ENCODE measurements around the gene COL4A2. TPM values are rescaled to one million over a fixed set of nuclear protein-coding genes. Genes with fewer than 3 reads are reported as not detected.

Gene COL4A2
- polyA plus RNA-seq, 1 donor (not counting 4 experiments of a cell fraction or from before 2014, with no cell fraction given), result 30.7 TPM

DNA sequence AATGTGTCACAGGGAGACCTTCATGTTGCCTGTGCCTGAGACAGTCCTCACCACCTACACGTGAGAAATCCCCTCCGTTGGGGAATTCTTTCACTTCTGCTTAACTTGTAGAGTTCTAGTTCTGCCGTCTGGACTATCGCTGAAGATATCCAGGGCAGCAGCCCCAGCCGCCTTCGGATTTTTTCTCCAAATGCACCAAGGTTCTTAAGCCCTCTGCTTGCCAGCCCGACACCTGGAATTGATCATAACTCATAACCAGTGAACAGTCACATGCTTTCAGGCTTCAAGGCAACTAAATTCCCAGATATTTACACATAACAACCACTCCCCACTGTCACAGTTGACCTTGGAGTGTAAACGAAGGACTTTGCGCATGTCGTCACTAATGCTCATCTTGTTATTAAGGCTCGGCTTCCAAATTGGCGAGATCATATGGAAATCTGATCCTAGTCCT is 140.0 kb downstream of the COL4A2 start:
- H3K4me2 ChIP-seq (ENCODE audit: control insufficient read depth, extremely low read depth, insufficient read depth, low read depth, low read length), result no peak overlapping the region
- H3K4me3 ChIP-seq (ENCODE audit: control insufficient read depth in 2 of 3, extremely low read depth in 1 of 3, insufficient read depth in 2 of 3, low read depth in 1 of 3, low read length in 3 of 3), result no peak overlapping the region
- no peaks in the 10 kb centered on the region for H3K27me3 ChIP-seq (ENCODE audit: control insufficient read depth, extremely low read depth, insufficient read depth, low read length)
- no peaks in the 10 kb centered on the region for H4K20me1 ChIP-seq (ENCODE audit: control insufficient read depth, extremely low read depth, insufficient read depth, low read length)
- H2AFZ ChIP-seq (ENCODE audit: control insufficient read depth, low read length), result no peak overlapping the region
- H3K27ac ChIP-seq (ENCODE audit: control insufficient read depth, insufficient read depth, low read length), result no peak overlapping the region
- no peaks in the 10 kb centered on the region for H3K79me2 ChIP-seq (ENCODE audit: control insufficient read depth, insufficient read depth, low read length)
- FAIRE-seq (no peak), DNase-seq (ENCODE audit: low read depth, low spot score) (no peak)
- H3K4me1 ChIP-seq (ENCODE audit: control insufficient read depth, extremely low read depth, insufficient read depth, low read length), result peaks cover 64% of the 10 kb centered on the region
- TF ChIP-seq EZH2 (IDR thresholded peaks at IDR 0.05; ENCODE audit: low read length), result no peak
- TF ChIP-seq, protein P1, sequence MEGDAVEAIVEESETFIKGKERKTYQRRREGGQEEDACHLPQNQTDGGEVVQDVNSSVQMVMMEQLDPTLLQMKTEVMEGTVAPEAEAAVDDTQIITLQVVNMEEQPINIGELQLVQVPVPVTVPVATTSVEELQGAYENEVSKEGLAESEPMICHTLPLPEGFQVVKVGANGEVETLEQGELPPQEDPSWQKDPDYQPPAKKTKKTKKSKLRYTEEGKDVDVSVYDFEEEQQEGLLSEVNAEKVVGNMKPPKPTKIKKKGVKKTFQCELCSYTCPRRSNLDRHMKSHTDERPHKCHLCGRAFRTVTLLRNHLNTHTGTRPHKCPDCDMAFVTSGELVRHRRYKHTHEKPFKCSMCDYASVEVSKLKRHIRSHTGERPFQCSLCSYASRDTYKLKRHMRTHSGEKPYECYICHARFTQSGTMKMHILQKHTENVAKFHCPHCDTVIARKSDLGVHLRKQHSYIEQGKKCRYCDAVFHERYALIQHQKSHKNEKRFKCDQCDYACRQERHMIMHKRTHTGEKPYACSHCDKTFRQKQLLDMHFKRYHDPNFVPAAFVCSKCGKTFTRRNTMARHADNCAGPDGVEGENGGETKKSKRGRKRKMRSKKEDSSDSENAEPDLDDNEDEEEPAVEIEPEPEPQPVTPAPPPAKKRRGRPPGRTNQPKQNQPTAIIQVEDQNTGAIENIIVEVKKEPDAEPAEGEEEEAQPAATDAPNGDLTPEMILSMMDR (optimal IDR thresholded peaks at IDR 0.05 in 1 of 3, IDR thresholded peaks at IDR 0.05 in 1 of 3, conservative IDR thresholded peaks at IDR 0.05 in 1 of 3; ENCODE audit: extremely low read depth in 1 of 3, insufficient read depth in 2 of 3, low read length in 3 of 3), result no peak
- dilution Hi-C loops (cut with MboI; ENCODE audit: extremely low pct_ligation_motif_present, low sequenced_read_pairs), result no loop called here
- no peaks in the 10 kb centered on the region for H3K9me3 ChIP-seq (ENCODE audit: control insufficient read depth, low read depth, low read length)
- peaks cover 0 to 15% of the 10 kb centered on the region in 2 experiments for H3K36me3 ChIP-seq (ENCODE audit: control insufficient read depth in 2 of 2, extremely low read depth in 1 of 2, insufficient read depth in 2 of 2, low read length in 2 of 2)
- no peak overlapping the region for H3K9ac ChIP-seq (ENCODE audit: control insufficient read depth, extremely low read depth, insufficient read depth, low read length)
- H3K9me1 ChIP-seq (ENCODE audit: control insufficient read depth, extremely low read depth, insufficient read depth, low read length), result peaks cover 2% of the 10 kb centered on the region

DNA sequence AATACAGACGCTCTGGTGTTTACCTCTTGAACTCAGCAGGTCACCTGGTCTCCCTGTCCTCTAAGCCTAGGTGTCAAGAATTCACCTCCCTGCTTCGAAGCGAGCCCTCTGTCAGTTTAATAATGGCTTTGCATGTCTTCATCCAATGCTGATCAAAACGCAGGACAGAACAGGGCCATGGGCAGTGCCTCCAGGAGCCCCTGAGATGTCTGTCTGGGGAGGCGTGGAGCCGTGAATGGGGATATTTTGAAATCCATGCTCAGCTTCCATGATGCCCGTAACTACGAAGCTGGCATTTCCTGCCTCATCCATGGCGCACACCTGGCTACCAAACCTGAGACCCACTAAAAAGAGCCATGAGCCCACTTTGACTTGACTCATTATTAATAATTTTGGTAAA is 140.7 kb downstream of the COL4A2 start:
- Histone ChIP-seq H3K79me2 (ENCODE audit: control insufficient read depth, insufficient read depth, low read length) (no peaks in the 10 kb centered on the region), H3K4me3 (ENCODE audit: control insufficient read depth in 2 of 3, extremely low read depth in 1 of 3, insufficient read depth in 2 of 3, low read depth in 1 of 3, low read length in 3 of 3) (peak overlapping the region in 1 of 3 experiments; percentile 13), H3K27ac (ENCODE audit: control insufficient read depth, insufficient read depth, low read length) (peak overlapping the region; percentile 17), H2AFZ (ENCODE audit: control insufficient read depth, low read length) (no peak overlapping the region), H3K36me3 (ENCODE audit: control insufficient read depth in 2 of 2, extremely low read depth in 1 of 2, insufficient read depth in 2 of 2, low read length in 2 of 2) (peaks cover 0 to 15% of the 10 kb centered on the region in 2 experiments), H4K20me1 (ENCODE audit: control insufficient read depth, extremely low read depth, insufficient read depth, low read length) (no peaks in the 10 kb centered on the region), H3K27me3 (ENCODE audit: control insufficient read depth, extremely low read depth, insufficient read depth, low read length) (no peaks in the 10 kb centered on the region), H3K9ac (ENCODE audit: control insufficient read depth, extremely low read depth, insufficient read depth, low read length) (no peak overlapping the region), H3K9me3 (ENCODE audit: control insufficient read depth, low read depth, low read length) (no peaks in the 10 kb centered on the region), H3K4me2 (ENCODE audit: control insufficient read depth, extremely low read depth, insufficient read depth, low read depth, low read length) (peak overlapping the region; percentile 65), H3K9me1 (ENCODE audit: control insufficient read depth, extremely low read depth, insufficient read depth, low read length) (peaks cover 2% of the 10 kb centered on the region), H3K4me1 (ENCODE audit: control insufficient read depth, extremely low read depth, insufficient read depth, low read length) (peaks cover 63% of the 10 kb centered on the region)
- TF ChIP-seq EZH2 (IDR thresholded peaks at IDR 0.05; ENCODE audit: low read length), result no peak
- TF ChIP-seq, protein P1 (optimal IDR thresholded peaks at IDR 0.05 in 1 of 3, IDR thresholded peaks at IDR 0.05 in 1 of 3, conservative IDR thresholded peaks at IDR 0.05 in 1 of 3; ENCODE audit: extremely low read depth in 1 of 3, insufficient read depth in 2 of 3, low read length in 3 of 3), result no peak
- DNase-seq (ENCODE audit: low read depth, low spot score), result no peak
- dilution Hi-C loops (cut with MboI; ENCODE audit: extremely low pct_ligation_motif_present, low sequenced_read_pairs), result no loop called here
- no peak for FAIRE-seq

Measured in keratinocyte (primary cell).